Measurements from ENCODE around the gene B3GNT8.

- TF ChIP-seq EZH2 (IDR thresholded peaks at IDR 0.05; ENCODE audit: insufficient read depth, poor library complexity, severe bottlenecking) (no peak), EZH2phosphoT487 (IDR thresholded peaks at IDR 0.05; ENCODE audit: insufficient read depth, low read depth) (no peak)
Measured at GRCh38 chr19:41410336-41411054, 16.7 kb downstream of the B3GNT8 start.
